Lung (tissue), 12 donors: ENCODE measurements around the gene ELK1. TPM values are rescaled to one million over a fixed set of nuclear protein-coding genes. Genes with fewer than 3 reads are reported as not detected.

Experiments used
- ATAC-seq: fragments of 200-7000 bp; cut with Tn5 transposase; one replicate; pipeline ENCODE4 v1.9.1; 2020; ENCODE audit warnings: moderate number of reproducible peaks; ENCODE audit not compliant: insufficient read depth, low FRiP score
- DNase-seq, 3 donors: peaks; one replicate each; pipeline ENCODE4 v3.0.0-alpha.2; 2013 to 2017
- H3K27ac ChIP-seq, 2 donors: one replicate each; pipeline ENCODE4 v1.5.1; 2013; ENCODE audit warnings: mild to moderate bottlenecking in 2 of 2, moderate library complexity in 2 of 2, control low read depth in 1 of 2, inconsistent platforms in 1 of 2, low read depth in 1 of 2, low read length in 1 of 2
- H3K27me3 ChIP-seq, 3 donors: one replicate each; pipeline ENCODE4 v1.5.1; 2013; ENCODE audit warnings: low read length in 2 of 3; ENCODE audit not compliant: control insufficient read depth in 3 of 3, insufficient read depth in 3 of 3
- H3K36me3 ChIP-seq, 4 donors: one replicate each; pipeline ENCODE4 v1.5.1; 2013; ENCODE audit warnings: low read length in 4 of 4, mild to moderate bottlenecking in 1 of 4, moderate library complexity in 1 of 4; ENCODE audit not compliant: control insufficient read depth in 4 of 4, insufficient read depth in 4 of 4
- H3K4me1 ChIP-seq, 5 donors: one replicate each; pipeline ENCODE4 v1.5.1; 2013; ENCODE audit warnings: low read length in 5 of 5, mild to moderate bottlenecking in 2 of 5, moderate library complexity in 1 of 5; ENCODE audit not compliant: control insufficient read depth in 5 of 5, insufficient read depth in 5 of 5
- H3K4me3 ChIP-seq: one replicate; pipeline ENCODE4 v1.5.1; 2013; ENCODE audit warnings: mild to moderate bottlenecking, control low read depth, moderate library complexity
- H3K9ac ChIP-seq, 2 donors: one replicate each; pipeline ENCODE4 v1.5.1; 2013; ENCODE audit warnings: low read length in 2 of 2, control low read depth in 1 of 2; ENCODE audit not compliant: insufficient read depth in 1 of 2
- H3K9me3 ChIP-seq, 4 donors: one replicate each; pipeline ENCODE4 v1.5.1; 2013; ENCODE audit warnings: low read length in 3 of 4, mild to moderate bottlenecking in 1 of 4, moderate library complexity in 1 of 4; ENCODE audit not compliant: control insufficient read depth in 4 of 4, insufficient read depth in 3 of 4
- WGBS, 2 donors: extraction: QIAGEN DNeasy Blood & Tissue Kit; methylation state at CpG; one replicate each; pipeline ENCODE4 v1.1.7; 2013; 5-methylcytosine and 5-hydroxymethylcytosine counted together
- polyA plus RNA-seq, 2 donors: library from polyadenylated mRNA; stranded (reverse); fragments of 200-250 nt; gene quantifications; one replicate each; pipeline ENCODE4 v1.2.1, GENCODE V29; 2013
- total RNA-seq, 2 donors: library from RNA; depleted of rRNA in 1 of 2; stranded (reverse); fragments of >200 nt in 1 of 2; gene quantifications; one replicate each; pipeline ENCODE4 v1.2.1, GENCODE V29; 2014 to 2021
- TF ChIP-seq, protein P1 (sequence below): IDR thresholded peaks from 2 replicates; pipeline ENCODE4 v1.5.1; 2012; ENCODE audit warnings: mild to moderate bottlenecking; ENCODE audit errors: control extremely low read depth, extremely low read depth
- donor health status: control.
- donor health status: control.
- donor health status: Bipolar disorder and iron deficiency.
- donor health status: healthy.
- donor health status: DM: yes; HTN: yes; CAD: no.

ELK1 gene
- total and polyA plus RNA-seq, 4 donors, result 9.8 to 37.6 (median 26.2) TPM

DNA sequence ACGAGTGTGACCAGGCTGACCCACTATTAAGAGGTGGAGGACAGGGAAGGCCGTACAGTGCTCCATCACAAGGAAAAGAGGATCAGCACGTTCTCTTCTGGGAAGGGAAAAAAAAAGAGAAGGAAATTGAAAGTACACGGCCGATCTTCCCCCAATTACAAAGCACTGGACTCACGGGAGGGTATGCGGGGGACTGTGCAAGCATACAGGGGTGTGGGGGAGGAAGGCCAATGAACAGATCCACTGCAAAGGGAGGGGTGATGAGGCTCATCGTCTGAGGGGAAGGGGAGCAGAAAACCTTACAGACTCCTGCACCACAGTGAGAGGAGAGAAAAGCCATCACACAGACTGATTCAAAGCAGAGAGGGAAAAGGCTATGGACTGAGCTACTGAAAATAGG lies 1.1 kb downstream of the ELK1 start:
- 15 to 49% methylated on average over 8 of the region's 8 CpGs for WGBS, 2 donors
- no peak overlapping the region for H3K27ac ChIP-seq
- peaks cover 0 to 7% (median 0%) of the 10 kb centered on the region in 4 donors for H3K9me3 ChIP-seq
- H3K27me3 ChIP-seq, result no peaks in the 10 kb centered on the region
- peaks cover 5 to 20% (median 5%) of the 10 kb centered on the region in 5 donors for H3K4me1 ChIP-seq
- ATAC-seq, result no peak
- H3K36me3 ChIP-seq, result peaks cover 0 to 8% (median 2%) of the 10 kb centered on the region in 4 donors
- peak overlapping the region in 1 of 2 donors; percentile 46 for H3K9ac ChIP-seq
- DNase-seq, result no peak
- TF ChIP-seq, protein P1, sequence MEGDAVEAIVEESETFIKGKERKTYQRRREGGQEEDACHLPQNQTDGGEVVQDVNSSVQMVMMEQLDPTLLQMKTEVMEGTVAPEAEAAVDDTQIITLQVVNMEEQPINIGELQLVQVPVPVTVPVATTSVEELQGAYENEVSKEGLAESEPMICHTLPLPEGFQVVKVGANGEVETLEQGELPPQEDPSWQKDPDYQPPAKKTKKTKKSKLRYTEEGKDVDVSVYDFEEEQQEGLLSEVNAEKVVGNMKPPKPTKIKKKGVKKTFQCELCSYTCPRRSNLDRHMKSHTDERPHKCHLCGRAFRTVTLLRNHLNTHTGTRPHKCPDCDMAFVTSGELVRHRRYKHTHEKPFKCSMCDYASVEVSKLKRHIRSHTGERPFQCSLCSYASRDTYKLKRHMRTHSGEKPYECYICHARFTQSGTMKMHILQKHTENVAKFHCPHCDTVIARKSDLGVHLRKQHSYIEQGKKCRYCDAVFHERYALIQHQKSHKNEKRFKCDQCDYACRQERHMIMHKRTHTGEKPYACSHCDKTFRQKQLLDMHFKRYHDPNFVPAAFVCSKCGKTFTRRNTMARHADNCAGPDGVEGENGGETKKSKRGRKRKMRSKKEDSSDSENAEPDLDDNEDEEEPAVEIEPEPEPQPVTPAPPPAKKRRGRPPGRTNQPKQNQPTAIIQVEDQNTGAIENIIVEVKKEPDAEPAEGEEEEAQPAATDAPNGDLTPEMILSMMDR, result no peak
- H3K4me3 ChIP-seq, result no peak overlapping the region

GRCh38 chrX:47648376-47648775 lies 2.0 kb downstream of the ELK1 start:
- DNase-seq, result no peak
- TF ChIP-seq, protein P1, result no peak
- no peak overlapping the region for H3K27ac ChIP-seq
- H3K4me3 ChIP-seq, result no peak overlapping the region
- 81 to 93% methylated on average over 2 of the region's 2 CpGs for WGBS, 2 donors
- peaks cover 0 to 7% (median 0%) of the 10 kb centered on the region in 4 donors for H3K9me3 ChIP-seq
- H3K4me1 ChIP-seq, result peaks cover 5 to 24% (median 5%) of the 10 kb centered on the region in 5 donors
- no peaks in the 10 kb centered on the region for H3K27me3 ChIP-seq
- H3K36me3 ChIP-seq, result peaks cover 0 to 8% (median 2%) of the 10 kb centered on the region in 4 donors
- no peak overlapping the region for H3K9ac ChIP-seq
- ATAC-seq, result no peak

GRCh38 chrX:47646636-47647035 lies 3.7 kb downstream of the ELK1 start:
- 77 to 80% methylated on average over 6 of the region's 6 CpGs for WGBS, 2 donors
- DNase-seq, result no peak
- Histone ChIP-seq H3K27me3 (no peaks in the 10 kb centered on the region), H3K4me3 (no peak overlapping the region), H3K9me3 (peaks cover 0 to 7% (median 0%) of the 10 kb centered on the region in 4 donors), H3K4me1 (peaks cover 5 to 24% (median 5%) of the 10 kb centered on the region in 5 donors), H3K27ac (no peak overlapping the region), H3K9ac (no peak overlapping the region), H3K36me3 (peaks cover 0 to 4% (median 1%) of the 10 kb centered on the region in 4 donors)
- TF ChIP-seq, protein P1, result no peak
- ATAC-seq, result no peak

DNA sequence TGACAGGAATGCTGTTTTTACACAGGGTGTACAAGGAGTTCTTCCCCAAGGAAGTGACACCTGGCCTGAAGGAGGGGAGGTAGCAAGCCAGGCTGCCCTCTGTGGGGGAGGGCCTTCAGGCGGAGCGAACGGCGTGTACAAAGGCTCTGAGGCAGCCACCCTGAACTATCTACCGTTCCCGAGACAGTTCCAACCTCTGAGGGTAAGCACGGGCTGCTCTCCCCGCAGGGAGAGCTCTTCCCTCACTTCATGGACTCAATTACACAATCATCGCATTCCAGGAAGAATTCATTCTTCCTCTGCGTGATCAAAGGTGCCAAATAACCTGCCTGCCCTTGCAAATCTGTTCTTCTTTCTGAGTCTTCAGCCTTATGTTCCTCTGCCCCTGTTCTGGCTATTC lies 4.8 kb downstream of the ELK1 start:
- Histone ChIP-seq H3K9ac (no peak overlapping the region), H3K4me1 (peaks cover 0 to 18% (median 5%) of the 10 kb centered on the region in 5 donors), H3K9me3 (peaks cover 0 to 10% (median 0%) of the 10 kb centered on the region in 4 donors), H3K36me3 (peaks cover 0 to 9% (median 6%) of the 10 kb centered on the region in 4 donors), H3K4me3 (no peak overlapping the region), H3K27ac (peak overlapping the region in 1 of 2 donors; percentile 38), H3K27me3 (no peaks in the 10 kb centered on the region)
- DNase-seq, result no peak
- TF ChIP-seq, protein P1, result no peak
- 55 to 71% methylated on average over 6 to 10 of the region's 10 CpGs for WGBS, 2 donors
- peak; percentile 16 for ATAC-seq
